Measurements from ENCODE around the gene ALOX5.

The ALOX5 gene

DNA sequence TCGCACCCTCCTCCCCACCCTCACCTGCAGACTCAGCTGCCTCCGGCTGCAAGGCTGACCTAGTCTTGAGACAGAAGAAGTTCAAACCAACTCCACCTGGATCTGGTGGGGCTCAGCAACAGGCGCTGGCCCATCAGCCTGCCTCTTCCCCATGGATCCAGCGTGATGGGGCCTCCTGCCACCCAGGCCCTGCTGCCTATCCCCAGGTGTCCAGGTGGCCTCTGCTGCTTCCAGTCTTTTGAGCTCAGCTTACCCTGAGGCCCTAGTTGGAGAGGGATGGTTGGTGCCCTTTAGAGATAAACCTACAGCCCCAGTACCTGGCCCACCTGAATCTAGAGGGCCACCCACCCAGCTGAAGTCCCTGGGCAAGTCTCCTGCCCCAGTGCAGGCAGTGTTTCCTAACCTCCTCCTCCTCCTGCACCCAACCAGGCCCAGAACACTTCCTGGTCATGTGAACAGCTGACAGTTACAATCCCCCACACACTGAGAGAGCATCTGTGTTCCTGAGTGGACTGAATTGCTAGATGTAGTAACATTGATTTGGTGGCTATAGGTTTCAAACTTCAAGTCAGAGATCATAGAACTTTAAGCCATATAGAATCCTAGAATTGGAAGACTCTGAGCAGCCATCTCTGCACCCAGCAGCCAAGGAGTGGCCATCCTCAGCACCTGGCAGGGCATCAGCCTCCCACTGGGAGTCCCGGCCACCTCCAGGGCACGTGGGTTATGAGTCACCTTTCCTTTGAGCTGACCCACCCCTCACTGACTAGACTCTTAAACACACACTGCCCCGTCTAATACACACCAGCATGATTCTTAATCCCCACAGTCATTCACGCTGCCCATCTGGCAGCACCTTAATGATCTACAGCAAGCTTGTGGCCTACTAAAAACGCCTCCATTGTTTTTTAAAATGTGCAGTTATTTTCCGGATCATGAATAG is 51.9 kb downstream of the ALOX5 start:
- DNase-seq: no peak

DNA sequence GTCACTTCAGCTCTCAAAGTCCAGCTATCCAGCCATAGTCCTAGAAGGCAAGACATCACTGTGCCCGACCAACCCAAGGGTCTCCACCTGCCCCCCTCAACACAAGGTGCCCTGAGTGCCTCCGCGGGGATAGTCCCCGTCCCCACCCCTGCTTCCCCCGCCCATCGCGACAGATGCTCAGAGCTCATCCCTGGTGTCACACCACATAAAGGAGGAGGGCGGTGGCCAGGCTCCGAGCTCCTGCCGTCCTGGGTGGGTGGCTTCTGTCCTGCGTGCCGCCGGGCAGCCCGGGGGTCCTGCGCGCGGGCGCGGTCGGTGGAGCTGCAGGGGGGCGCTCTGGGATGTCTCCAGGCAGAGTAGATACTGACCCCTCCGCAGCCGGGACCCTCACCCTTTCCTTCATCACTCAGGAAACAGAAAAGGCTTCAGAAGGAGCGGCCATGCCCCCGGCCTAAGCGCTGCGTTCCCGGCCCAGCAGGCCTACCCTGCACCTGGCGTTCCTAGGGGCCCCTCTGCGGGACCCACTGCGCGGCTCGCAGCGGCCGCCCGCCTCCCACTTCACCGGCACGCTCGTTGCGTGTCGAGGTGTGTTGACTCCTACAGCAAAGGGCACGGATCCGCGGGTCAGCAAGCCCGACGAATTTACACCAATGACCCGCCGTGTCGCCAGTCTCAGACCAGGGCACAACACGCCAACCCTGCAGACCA is 53.4 kb downstream of the ALOX5 start:
- no peak for DNase-seq

- DNase-seq: no peak
Measured at GRCh38 chr10:45427970-45428366, 54.0 kb downstream of the ALOX5 start.

DNA sequence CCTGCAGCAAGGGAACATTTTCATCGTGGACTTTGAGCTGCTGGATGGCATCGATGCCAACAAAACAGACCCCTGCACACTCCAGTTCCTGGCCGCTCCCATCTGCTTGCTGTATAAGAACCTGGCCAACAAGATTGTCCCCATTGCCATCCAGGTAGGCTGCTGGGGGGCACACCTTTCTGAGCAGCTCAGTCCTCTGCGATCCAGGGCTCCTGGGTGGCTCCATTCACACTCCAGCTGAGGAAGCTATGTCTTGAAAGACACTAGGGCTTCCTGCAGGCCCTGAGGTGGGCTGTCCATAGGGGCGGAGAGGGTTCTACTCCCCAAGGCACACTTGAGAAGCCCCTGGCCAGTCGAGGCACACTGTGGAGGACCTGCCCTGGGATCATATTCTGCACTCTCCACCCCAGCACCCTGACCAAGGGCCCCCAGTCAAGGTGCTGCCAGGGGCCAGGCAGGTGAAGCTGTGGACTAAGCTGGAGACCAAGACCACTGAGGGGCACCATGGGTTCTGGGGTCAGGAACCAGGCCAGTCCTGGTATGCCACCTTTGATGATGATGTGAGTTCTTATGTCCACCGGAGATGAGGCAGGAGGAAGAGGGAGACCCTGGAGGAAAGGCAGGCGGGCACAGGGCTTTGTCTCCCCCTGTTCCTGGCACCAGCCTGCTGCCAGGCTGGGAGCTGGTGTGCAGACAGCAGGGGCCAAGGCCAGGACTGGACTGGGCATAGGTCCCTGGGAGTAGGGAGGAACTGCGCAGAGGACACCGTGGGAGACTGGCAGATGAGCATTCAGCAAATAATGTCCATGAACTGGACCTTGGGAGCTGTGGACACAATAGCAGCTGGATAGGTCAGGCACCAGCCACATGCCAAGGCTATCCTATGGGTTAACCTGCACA is 54.8 kb downstream of the ALOX5 start:
- no peak for DNase-seq

DNA sequence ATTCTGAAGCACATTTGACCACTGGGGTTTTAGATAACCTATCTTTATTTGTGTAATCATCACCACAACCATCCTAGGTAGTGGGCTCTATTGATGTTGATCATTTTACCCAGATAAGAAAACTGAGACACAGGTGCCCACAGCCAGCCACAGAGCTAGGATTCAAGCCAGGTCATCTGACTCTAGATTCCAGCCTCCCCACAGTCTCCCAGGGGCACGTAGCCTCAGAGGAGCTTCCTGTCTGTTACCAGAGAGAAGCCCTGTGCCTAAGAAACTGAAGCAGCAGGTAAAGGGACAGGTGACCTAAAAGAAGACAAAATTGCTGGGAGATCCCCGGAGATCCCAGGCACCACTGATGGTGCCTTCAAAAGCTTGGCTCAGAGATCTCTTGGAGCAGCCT is 55.8 kb downstream of the ALOX5 start:
- no peak for DNase-seq

- DNase-seq: no peak
Measured at GRCh38 chr10:45432113-45432512, 58.1 kb downstream of the ALOX5 start.

DNA sequence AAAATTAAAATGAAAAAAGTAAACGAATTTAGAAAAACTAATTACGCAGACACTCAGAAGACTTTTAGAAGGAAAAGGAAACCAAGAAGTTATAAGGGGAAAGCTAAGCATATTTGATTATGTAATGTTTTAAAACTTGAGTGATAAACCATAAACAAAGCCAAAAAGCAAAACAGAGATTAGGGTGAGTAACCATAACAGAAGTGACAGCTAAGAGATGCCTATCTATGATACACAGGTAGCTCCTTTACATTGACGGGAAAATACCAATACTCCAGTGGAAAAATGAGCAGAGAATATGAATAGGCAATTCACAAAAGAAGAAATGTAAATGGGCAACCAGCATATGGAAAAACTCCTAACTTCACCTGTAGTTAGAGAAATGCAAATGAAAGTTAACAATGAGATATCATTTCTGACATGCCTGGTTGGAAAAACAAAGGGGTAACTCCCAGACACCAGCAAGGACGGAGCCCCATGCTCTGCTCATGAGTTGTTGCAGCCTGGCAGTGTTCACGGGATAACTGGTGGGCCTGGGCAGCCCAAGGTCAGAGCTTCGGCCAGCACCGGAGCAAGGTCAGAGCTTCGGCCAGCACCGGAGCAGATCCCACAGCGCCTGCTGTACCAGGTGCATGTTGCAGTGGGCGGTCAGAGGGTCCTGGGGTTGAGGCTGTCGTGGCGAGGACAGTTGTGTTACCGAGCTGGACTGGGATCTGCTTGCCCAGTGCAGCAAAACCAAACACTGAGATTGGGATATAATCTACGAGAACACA is 58.9 kb downstream of the ALOX5 start:
- no peak for DNase-seq

DNA sequence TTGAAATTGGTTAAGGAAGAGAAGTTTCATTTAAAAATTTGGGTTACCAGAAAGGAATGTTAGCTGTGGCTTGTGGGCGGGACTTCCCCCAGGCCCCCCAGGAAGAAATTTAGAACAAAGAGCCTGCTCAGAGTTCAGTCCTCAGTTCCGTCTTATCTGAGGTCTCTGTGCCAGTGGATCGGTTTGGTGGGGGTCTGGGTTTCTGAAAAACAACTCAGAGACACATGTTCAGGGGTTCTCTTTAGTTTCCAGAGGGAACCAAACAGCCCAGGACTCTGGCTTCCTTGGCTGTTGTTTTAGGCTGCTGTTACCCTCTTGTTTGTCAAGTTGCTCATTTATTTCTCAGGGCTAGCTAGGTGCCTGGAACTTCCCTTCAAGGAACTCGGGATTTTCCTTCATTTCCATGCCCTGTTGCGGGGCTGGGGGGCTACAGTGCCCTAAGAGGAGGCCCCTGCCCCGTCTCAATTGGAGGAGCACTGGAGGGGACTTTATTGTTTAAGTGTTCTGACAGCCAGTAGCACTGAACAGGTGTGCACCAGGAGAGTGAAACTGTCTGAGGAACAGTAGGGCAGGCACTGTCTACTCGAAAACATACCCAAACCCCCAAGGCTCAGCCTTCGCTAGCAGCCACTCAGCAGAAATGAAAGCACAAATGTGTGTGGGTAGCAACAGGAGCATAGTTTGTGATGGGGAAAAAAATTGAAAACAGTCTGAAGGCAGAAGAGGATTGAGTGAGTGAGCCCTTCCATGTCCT is 59.9 kb downstream of the ALOX5 start:
- DNase-seq: no peak

- no peak for DNase-seq
Measured at GRCh38 chr10:45437587-45438465, 63.8 kb downstream of the ALOX5 start.

DNA sequence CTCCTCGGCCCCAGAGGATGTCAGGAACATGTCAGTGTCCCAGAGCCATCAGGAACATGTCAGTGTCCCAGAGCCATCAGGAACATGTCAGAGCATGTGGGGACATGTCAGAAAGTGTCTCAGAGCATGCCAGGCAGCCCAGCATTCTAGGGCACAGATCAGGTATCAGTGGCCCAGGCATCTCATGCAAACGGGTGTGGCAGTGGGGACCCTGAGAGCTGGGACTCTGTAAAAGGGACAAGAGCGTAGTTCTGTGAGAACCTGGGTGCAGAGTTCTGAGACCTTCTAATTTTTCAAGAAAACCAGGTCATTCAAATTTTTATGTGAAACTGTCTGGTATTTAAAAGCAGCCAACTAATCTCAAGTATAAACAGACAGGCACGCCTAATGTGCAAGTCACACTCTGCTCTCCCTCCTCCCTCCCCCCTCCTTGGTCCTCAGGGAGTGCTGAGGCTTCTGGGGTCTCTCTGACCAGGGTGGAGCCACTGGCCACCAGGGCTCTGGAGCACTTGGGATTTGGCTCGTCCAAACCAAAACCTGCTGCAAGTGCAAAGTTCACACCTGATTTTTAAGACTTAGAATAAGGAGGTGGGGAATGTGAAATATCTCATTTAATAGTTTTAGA is 64.6 kb downstream of the ALOX5 start:
- DNase-seq: no peak

DNA sequence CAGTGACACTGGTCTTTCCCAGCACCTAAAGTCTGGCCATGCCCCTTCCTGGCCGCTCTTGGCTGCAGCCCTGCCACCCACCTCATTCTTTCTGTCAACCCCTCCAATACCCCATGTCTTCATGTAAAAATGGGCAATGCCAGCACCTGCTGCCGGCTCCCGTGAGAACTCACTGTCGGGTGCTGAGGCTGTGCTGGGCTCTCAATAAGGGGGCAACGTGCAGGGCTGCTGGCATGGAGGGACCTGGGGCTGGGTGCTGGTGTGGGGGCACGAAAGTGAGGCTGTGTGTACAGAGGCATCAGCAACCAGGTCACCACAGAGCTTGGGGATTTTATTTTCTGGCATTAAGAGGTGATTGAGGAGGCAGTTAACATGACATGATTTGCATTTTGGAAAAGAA is 65.3 kb downstream of the ALOX5 start:
- DNase-seq: no peak

GRCh38 chr10:45439873-45440272 is 65.9 kb downstream of the ALOX5 start:
- DNase-seq: no peak

- DNase-seq: no peak
Measured at GRCh38 chr10:45440511-45441062, 66.6 kb downstream of the ALOX5 start.

GRCh38 chr10:45441239-45442190 is 67.5 kb downstream of the ALOX5 start:
- no peak for DNase-seq

DNA sequence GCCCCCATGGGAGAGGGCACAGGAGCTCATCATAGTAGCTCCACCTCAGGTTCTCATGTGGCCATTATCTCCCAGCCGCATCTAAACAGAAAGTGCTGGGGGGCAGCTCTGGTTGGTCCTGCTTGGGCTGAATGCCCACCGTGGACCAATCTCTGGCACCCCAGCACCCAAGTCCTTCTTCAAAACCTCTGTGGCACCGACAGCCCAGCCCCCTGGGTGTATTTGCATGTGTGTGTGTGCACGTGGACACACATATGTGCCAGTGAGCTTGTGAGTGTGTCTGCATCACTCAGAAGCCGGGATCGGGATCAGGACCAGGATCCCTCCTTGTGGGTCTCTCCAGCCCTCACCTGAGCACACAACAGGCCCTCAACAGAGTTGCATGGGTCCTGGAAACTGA is 68.2 kb downstream of the ALOX5 start:
- no peak for DNase-seq

GRCh38 chr10:45442662-45443061 is 68.6 kb downstream of the ALOX5 start:
- DNase-seq: no peak

DNA sequence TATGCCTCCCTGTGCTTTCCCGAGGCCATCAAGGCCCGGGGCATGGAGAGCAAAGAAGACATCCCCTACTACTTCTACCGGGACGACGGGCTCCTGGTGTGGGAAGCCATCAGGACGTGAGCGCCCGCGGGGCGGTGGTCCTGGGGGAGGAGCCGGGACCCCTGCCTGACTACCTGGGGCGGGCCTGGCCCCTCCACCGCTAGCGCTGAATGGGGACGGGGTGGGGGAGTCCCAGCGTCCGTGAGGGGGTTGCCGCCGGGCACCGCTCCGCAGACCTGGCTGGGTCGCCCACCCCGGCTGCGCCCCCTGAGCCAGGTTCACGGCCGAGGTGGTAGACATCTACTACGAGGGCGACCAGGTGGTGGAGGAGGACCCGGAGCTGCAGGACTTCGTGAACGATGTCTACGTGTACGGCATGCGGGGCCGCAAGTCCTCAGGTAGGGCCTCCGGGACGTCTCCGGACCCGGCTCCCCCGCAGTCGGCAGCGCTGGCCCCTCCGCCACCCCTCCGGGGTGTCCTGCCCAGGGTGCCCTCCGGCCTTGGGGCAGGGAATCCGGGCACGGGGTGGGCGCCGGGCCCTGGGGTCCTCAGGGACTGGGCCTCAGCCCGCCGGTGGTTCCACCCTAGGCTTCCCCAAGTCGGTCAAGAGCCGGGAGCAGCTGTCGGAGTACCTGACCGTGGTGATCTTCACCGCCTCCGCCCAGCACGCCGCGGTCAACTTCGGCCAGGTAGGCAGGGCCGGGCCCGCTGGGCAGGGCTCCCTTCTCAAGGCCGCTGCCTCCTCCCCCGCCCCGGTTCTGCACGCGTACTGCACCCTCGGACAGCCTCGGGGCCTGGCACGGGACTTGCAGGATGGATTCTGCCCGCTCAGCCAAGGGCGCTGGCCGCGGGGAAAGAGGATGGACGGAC is 69.3 kb downstream of the ALOX5 start:
- DNase-seq: no peak

Data from activated CD4-positive, CD25-positive, alpha-beta regulatory T cell (primary cell).